Mononuclear cell (primary cell): ENCODE results near the gene FCHO2. TPM values are rescaled to one million over a fixed set of nuclear protein-coding genes. Genes with fewer than 3 reads are reported as not detected.
"Not testable (repeated sequence)": the region's sequence is repeated elsewhere in the genome, so short reads cannot be mapped to it uniquely, and the experiment has no call there.

Experiments used
- H3K27me3 ChIP-seq: 2 replicates; pipeline ENCODE4 v1.6.0; 2011; ENCODE audit warnings: low read length, control low read depth; ENCODE audit not compliant: insufficient read depth
- H3K4me1 ChIP-seq: 2 replicates; pipeline ENCODE4 v1.5.1; 2011; ENCODE audit warnings: mild to moderate bottlenecking, low read length, control low read depth; ENCODE audit not compliant: insufficient read depth
- H3K4me3 ChIP-seq: 2 replicates; pipeline ENCODE4 v1.5.1; 2011; ENCODE audit warnings: mild to moderate bottlenecking, low read length, moderate library complexity
- H3K9me3 ChIP-seq: 2 replicates; pipeline ENCODE4 v1.5.1; 2011; ENCODE audit warnings: low read depth, mild to moderate bottlenecking, control low read depth, low read length
- total RNA-seq: library from RNA; depleted of rRNA; stranded (reverse); fragments of >200 nt; gene quantifications from one replicate; pipeline ENCODE4 v1.2.3, GENCODE V29; 2012

The FCHO2 gene, protein sequence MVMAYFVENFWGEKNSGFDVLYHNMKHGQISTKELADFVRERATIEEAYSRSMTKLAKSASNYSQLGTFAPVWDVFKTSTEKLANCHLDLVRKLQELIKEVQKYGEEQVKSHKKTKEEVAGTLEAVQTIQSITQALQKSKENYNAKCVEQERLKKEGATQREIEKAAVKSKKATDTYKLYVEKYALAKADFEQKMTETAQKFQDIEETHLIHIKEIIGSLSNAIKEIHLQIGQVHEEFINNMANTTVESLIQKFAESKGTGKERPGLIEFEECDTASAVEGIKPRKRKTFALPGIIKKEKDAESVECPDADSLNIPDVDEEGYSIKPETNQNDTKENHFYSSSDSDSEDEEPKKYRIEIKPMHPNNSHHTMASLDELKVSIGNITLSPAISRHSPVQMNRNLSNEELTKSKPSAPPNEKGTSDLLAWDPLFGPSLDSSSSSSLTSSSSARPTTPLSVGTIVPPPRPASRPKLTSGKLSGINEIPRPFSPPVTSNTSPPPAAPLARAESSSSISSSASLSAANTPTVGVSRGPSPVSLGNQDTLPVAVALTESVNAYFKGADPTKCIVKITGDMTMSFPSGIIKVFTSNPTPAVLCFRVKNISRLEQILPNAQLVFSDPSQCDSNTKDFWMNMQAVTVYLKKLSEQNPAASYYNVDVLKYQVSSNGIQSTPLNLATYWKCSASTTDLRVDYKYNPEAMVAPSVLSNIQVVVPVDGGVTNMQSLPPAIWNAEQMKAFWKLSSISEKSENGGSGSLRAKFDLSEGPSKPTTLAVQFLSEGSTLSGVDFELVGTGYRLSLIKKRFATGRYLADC
- 3.3 TPM for total RNA-seq

DNA sequence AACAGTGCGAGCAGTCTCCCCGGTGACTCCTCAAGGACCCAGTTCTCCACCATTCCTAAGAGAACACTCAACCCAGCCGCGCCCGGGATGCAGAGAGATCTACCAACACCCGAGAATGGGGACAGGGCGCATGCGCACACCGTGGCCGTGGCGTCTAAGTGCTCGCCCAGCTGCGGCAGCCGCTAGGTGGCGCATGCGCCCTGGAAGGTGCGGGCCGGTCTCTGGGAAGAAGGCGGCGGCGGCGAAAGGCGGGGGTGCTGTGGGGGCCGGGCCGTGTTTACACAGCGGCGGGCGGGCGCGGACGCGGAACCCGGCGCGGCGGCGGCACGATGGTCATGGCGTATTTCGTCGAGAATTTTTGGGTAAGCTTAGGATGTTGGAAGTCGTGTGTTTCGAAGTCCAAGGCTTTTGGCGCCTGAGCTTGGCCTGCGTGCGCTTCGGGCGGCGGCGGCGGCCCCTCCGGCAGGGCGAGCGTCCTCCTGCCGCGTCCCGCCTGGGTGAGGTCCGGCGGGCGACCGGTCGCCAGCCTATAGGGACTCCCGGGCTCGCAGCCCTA, at the start of gene FCHO2:
TSS of gene FCHO2 (plus strand) at position 274 of the 556 bp plus-strand sequence. CDS start at position 330, 56 bp downstream.
- H3K27me3 ChIP-seq = peaks cover 15% of the 10 kb centered on the region
- H3K9me3 ChIP-seq = no peaks in the 10 kb centered on the region
- peak within 1 kb of the TSS; percentile 76 for H3K4me3 ChIP-seq
- peaks cover 40% of the 10 kb centered on the region for H3K4me1 ChIP-seq

DNA sequence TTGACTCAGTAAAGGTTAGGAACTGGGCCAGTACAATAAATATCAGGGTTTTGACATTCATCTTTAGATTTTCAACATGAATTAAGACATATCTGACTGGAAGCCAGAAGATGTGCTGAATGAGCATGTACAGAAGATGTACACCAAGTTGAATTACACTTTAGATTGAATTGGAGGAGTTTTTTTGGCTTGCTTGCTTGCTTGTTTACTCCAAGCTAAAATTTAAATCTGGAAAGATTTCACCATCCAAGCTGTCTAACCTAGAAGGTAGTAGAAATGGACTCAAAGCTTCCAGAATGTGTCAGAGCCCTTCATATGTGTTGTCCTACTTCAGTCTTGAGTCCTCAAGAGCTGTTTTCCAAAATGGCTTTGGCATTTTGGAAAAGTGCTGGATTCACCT, 49.0 kb upstream of the FCHO2 start:
- Histone ChIP-seq H3K27me3 (no peaks in the 10 kb centered on the region), H3K4me1 (no peaks in the 10 kb centered on the region)

DNA sequence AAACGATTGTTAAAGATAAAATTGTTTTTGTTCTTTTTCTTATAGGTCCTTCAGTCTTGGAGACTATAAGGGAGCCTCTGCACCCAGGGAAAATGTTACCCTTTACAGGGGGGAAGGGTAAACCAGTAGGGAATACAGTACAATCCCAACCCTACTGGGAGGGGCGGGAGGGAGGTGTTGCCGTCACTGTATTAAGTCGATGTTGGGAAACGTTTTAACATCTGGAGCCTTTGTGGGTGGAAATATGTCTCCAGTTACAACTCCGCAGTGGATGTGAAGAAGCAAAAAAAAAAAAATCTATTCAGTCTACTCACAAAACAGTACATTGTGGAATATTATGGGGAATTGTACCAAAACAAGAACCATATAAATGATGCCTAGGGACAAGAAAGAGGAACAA, 47.2 kb upstream of the FCHO2 start:
- H3K4me3 ChIP-seq = no peak overlapping the region
- H3K9me3 ChIP-seq = no peaks in the 10 kb centered on the region
- no peaks in the 10 kb centered on the region for H3K4me1 ChIP-seq
- H3K27me3 ChIP-seq = no peaks in the 10 kb centered on the region

More for the DNA sequence above, 49.0 kb upstream of the FCHO2 start:
- H3K4me3 ChIP-seq = no peak overlapping the region
- H3K9me3 ChIP-seq = no peaks in the 10 kb centered on the region

DNA sequence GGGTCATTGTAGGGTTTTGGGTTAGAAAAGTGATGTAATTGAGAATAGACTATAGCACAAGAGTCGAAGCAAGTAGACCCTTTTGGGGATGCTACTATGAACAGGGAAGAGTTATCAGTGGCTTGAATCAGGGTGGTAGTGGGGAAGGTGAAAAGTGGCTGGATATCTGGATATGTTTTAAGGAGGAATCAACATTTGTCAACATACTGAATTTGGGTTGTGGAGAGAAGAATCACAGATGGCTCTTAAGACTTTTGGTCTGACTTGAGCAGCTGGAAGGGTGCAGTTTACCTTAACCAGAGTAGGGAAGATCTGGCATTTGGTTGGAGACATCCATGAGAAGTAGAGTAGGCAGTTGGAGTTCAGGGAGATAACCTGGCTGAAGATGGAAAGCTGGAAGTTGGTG, 38.5 kb upstream of the FCHO2 start:
- Histone ChIP-seq H3K4me3 (no peak overlapping the region), H3K9me3 (no peaks in the 10 kb centered on the region), H3K27me3 (no peaks in the 10 kb centered on the region), H3K4me1 (no peaks in the 10 kb centered on the region)

DNA sequence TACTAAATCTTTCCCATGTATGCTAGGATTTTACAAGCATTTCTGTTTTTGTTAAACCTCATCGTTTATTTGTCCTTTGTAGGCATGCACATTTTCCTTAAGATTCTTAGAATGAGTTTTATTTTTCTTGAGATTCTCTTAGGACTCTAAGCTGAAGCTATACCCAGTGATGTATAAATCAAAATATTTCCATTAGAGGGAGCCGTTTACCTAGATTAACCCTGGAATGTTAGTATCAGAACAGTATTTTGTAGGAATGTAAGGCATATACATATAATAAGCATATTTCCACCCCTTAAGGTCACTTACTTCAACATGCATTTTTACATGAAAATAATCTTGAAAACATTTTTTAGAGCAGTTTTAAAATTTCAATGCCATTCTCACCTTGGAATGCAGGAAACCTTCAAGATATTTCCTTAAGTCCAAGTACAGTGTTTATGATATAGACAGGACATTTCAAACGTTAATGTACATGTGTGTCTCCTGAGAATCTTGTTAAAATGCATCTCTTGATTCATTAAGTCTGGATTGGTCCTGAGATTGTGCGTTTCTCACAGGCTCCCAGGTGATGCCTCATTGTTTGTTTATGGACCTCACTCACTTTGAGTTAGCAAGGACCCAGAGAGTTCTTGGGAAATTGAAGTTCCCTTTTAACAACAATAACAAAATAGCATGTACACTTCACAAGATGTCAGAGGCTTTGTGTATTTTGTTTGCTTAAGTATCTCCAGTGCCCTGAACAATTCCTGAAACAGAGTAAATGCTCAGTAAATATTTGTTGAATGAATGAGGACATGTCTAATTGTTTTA, 34.9 kb upstream of the FCHO2 start:
- Histone ChIP-seq H3K9me3 (no peaks in the 10 kb centered on the region), H3K4me3 (no peak overlapping the region), H3K27me3 (no peaks in the 10 kb centered on the region), H3K4me1 (no peaks in the 10 kb centered on the region)

DNA sequence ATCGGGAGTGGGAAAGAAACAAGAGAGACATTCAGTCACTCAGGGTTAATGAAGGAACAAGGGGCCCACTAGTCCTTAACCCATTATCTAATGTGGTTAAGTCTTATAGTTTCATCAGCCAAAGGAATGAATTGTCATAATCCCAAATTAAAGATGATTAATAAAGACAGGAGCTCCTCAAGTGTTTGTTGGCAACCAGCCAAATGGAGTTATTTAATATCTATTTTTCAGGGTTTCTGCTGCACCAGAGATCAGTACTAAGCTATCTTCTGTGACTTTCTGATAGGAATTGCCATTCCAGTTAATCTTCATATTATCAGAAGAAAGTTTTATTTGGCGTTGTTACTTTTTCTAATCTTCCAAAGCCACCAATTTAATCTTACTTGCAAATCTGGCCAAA, 34.0 kb upstream of the FCHO2 start:
- no peaks in the 10 kb centered on the region for H3K4me1 ChIP-seq
- no peaks in the 10 kb centered on the region for H3K9me3 ChIP-seq
- no peak overlapping the region for H3K4me3 ChIP-seq
- H3K27me3 ChIP-seq = no peaks in the 10 kb centered on the region

DNA sequence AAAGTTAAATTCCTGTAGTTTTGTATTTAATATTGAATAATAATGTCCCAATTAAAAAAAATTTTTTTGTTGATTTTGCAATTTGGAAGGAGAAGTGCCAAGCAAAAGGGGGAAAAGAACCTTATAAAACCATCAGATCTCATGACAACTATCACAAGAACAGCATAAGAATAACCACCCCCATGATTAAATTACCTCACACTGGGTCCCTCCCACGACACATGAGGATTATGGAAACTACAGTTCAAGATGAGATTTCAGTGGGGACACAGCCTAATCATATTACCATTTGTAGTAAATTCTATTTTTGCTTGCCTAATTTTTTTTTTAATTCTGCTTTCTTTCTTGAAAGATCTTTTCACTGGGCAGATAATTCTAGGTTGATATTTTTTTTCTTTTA, 33.4 kb upstream of the FCHO2 start:
- H3K4me3 ChIP-seq = no peak overlapping the region
- H3K27me3 ChIP-seq = no peaks in the 10 kb centered on the region
- no peaks in the 10 kb centered on the region for H3K4me1 ChIP-seq
- no peaks in the 10 kb centered on the region for H3K9me3 ChIP-seq

DNA sequence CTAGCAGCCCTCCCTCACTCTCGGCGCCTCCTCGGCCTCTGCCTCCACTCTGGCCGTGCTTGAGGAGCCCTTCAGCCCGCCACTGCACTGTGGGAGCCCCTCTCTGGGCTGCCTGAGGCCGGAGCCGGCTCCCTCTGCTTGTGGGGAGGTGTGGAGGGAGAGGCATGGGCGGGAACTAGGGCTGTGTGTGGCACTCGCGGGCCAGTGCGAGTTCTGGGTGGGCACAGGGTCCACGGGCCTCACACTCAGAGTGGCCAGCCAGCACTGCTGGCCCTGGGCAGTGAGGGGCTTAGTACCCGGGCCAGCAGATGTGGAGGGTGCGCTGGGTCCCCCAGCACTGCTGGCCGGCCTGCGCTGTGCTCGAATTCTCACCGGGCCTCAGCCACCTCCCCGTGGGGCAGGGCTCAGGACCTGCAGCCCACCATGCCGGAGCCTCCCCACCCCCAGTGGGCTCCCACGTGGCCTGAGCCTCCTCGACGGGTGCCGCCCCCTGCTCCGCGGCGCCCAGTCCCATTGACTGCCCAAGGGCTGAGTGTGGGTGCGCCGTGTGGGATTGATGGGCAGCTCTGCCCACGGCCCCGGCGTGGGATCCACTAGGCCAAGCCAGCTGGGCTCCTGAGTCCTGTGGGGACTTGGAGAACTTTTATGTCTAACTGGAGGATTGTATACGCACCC, 30.4 kb upstream of the FCHO2 start:
- H3K9me3 ChIP-seq = no peaks in the 10 kb centered on the region
- no peaks in the 10 kb centered on the region for H3K4me1 ChIP-seq
- no peak overlapping the region for H3K4me3 ChIP-seq
- H3K27me3 ChIP-seq = no peaks in the 10 kb centered on the region

DNA sequence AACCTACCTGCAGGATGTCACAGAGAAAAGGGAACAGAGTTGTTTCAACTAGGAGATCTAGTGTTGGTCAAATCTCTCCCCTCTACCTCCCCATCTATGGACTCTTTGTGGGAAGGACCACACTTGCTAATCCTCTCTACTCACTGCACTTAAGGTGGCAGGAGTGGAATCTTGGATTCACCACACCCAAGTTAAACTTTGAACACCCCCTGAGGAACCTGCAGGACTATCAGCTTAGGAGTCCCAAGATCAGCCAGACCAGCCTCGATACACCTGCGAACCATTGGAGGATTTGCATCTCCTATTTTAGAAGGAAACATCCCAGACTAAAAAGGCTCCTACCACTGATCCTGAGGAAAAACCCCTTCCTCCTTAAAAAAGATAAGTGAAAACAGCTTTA, 23.2 kb upstream of the FCHO2 start:
- H3K4me1 ChIP-seq, H3K27me3 ChIP-seq, H3K4me3 ChIP-seq, H3K9me3 ChIP-seq: not testable (repeated sequence)

DNA sequence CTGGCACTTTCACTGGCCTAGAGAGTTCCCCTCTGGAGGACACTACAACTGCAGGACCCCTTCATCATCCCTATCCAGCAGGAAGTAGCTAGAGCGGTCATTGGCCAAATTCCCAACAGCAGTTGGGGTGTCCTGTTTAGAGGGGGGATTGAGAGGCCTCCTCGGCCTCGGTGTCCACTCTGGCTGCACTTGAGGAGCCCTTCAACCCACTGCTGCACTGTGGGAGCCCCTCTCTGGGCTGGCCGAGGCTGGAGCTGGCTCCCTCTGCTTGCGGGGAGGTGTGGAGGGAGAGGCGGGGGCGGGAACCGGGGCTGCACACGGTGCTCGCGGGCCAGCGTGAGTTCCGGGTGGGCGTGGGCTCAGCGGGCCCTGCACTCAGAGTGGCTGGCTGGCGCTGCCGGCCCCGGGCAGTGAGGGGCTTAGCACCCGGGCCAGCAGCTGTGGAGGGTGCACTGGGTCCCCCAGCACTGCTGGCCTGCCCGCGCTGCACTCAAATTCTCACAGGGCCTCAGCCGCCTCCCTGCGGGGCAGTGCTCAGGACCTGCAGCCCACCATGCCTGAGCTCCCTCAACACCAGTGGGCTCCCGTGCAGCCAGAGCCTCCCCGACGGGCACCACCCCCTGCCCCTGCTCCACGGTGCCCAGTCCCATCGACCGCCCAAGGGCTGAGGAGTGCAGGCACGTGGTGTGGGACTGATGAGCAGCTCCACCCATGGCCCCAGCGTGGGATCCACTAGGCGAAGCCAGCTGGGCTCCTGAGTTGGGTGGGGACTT, 20.7 kb upstream of the FCHO2 start:
- not testable (repeated sequence) for H3K9me3 ChIP-seq, H3K27me3 ChIP-seq, H3K4me3 ChIP-seq
- H3K4me1 ChIP-seq = peaks cover 30% of the 10 kb centered on the region

DNA sequence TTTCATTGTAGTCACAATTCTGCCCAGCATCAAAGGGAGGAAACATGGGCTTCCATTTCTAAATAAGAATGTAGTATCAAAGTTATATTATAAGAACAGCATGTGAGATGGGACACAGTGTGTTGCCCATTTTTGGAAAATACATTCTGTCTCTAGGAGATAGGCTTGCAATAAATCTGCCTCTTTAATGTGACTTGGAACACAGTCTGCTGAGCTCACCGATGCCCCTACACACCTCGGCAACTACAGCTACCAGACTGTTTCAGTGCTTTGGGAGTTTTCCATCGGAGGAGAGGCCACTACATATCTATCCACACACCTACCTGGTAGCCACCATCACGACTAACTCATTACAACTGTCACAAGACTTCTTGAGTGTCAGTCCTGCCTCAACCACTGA, 18.9 kb upstream of the FCHO2 start:
- Histone ChIP-seq H3K27me3 (no peaks in the 10 kb centered on the region), H3K4me1 (peaks cover 39% of the 10 kb centered on the region), H3K9me3 (no peaks in the 10 kb centered on the region), H3K4me3 (no peak overlapping the region)

DNA sequence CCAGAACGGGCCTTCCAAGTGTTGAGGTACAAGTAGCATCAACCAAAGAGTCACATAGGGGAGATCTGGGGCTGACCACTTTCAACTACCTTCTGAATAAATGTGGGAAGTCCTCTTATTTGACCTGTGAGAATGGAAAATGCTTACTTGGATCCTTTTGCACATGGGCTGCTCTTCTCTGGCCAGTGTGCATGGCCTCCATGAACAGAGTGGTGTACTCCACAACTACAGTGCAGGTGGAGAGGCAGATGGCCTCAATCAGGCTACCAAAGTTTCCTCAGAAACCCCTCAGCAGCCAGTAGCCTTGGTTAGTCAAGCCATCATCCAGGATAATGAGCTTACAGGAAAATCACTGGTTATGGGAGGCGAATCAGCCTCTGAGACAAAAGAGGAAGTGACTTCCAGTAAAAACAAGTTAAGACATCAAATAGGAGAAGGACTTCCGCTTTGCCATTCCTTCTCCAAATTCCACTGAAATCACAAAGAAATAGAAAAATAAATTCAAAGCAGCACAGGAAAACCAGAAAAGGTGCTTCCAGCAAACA, 18.3 kb upstream of the FCHO2 start:
- Histone ChIP-seq H3K9me3 (no peaks in the 10 kb centered on the region), H3K27me3 (no peaks in the 10 kb centered on the region), H3K4me1 (peaks cover 39% of the 10 kb centered on the region), H3K4me3 (no peak overlapping the region)

DNA sequence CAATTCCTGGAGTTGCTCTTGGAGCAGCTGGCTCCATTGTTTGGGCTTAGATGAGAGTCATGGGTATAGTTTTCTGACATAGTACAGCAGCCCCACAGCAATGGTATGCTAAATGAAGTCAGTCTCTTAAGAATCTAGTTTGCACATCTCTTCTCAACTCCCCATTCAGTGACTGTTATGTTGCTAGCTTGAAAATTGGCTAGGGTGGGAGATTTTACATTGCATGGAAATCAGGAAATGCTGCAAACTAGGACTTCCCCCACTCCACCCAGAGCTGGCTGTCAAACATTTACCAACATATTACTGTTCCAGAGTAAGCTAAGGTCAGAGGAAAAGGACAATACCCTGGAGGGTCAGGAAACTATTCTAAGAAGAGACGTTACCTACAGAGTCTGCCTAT, 17.6 kb upstream of the FCHO2 start:
- H3K27me3 ChIP-seq = no peaks in the 10 kb centered on the region
- peaks cover 39% of the 10 kb centered on the region for H3K4me1 ChIP-seq
- H3K4me3 ChIP-seq = no peak overlapping the region
- no peaks in the 10 kb centered on the region for H3K9me3 ChIP-seq
